Subcutaneous abdominal adipose tissue (tissue), 5 donors: ENCODE data around the gene COPRS.

Source experiments
- H3K27ac ChIP-seq: one replicate; pipeline ENCODE4 v1.7.0; 2013; ENCODE audit warnings: low read depth, mild to moderate bottlenecking, inconsistent platforms, low read length, moderate library complexity
- H3K27me3 ChIP-seq, 5 donors: one replicate each; pipeline ENCODE4 v1.7.0; 2013; ENCODE audit warnings: low read length in 5 of 5, inconsistent platforms in 1 of 5; ENCODE audit not compliant: control insufficient read depth in 5 of 5, insufficient read depth in 4 of 5
- H3K36me3 ChIP-seq, 5 donors: one replicate each; pipeline ENCODE4 v1.7.0; 2013; ENCODE audit warnings: low read length in 5 of 5; ENCODE audit not compliant: control insufficient read depth in 5 of 5, insufficient read depth in 5 of 5
- H3K4me1 ChIP-seq, 5 donors: one replicate each; pipeline ENCODE4 v1.7.0; 2013; ENCODE audit warnings: low read length in 5 of 5, mild to moderate bottlenecking in 3 of 5, moderate library complexity in 1 of 5; ENCODE audit not compliant: control insufficient read depth in 5 of 5, insufficient read depth in 5 of 5
- H3K4me3 ChIP-seq, 5 donors: one replicate each; pipeline ENCODE4 v1.7.0; 2013; ENCODE audit warnings: low read length in 5 of 5, low read depth in 1 of 5
- H3K9ac ChIP-seq, 5 donors: one replicate each; pipeline ENCODE4 v1.7.0; 2013; ENCODE audit warnings: low read length in 5 of 5, mild to moderate bottlenecking in 4 of 5, moderate library complexity in 3 of 5
- H3K9me3 ChIP-seq, 5 donors: one replicate each; pipeline ENCODE4 v1.7.0; 2013; ENCODE audit warnings: low read length in 5 of 5; ENCODE audit not compliant: control insufficient read depth in 5 of 5
- donor health status: healthy.
- donor health status: healthy.
- donor health status: healthy.
- donor health status: healthy.
- donor health status: healthy.

COPRS gene

GRCh38 chr17:31877911-31878702 is 19.1 kb upstream of the COPRS start:
- Histone ChIP-seq H3K36me3 (peaks cover 28 to 89% (median 76%) of the 10 kb centered on the region in 5 donors), H3K4me3 (no peak overlapping the region), H3K9me3 (no peaks in the 10 kb centered on the region), H3K27ac (no peak overlapping the region), H3K27me3 (no peaks in the 10 kb centered on the region), H3K9ac (no peak overlapping the region), H3K4me1 (no peaks in the 10 kb centered on the region)

GRCh38 chr17:31877341-31877740 is 18.3 kb upstream of the COPRS start:
- H3K36me3 ChIP-seq, result peaks cover 28 to 92% (median 78%) of the 10 kb centered on the region in 5 donors
- H3K27me3 ChIP-seq, result no peaks in the 10 kb centered on the region
- no peak overlapping the region for H3K27ac ChIP-seq
- no peak overlapping the region for H3K9ac ChIP-seq
- H3K9me3 ChIP-seq, result no peaks in the 10 kb centered on the region
- H3K4me1 ChIP-seq, result no peaks in the 10 kb centered on the region
- H3K4me3 ChIP-seq, result no peak overlapping the region

GRCh38 chr17:31875081-31875480 is 16.0 kb upstream of the COPRS start:
- H3K36me3 ChIP-seq, result peaks cover 25 to 92% (median 75%) of the 10 kb centered on the region in 5 donors
- no peaks in the 10 kb centered on the region for H3K27me3 ChIP-seq

GRCh38 chr17:31869797-31870568 is 10.9 kb upstream of the COPRS start:
- Histone ChIP-seq H3K4me1 (no peaks in the 10 kb centered on the region), H3K4me3 (no peak overlapping the region), H3K9ac (no peak overlapping the region), H3K9me3 (no peaks in the 10 kb centered on the region), H3K36me3 (peaks cover 24 to 90% (median 69%) of the 10 kb centered on the region in 5 donors), H3K27me3 (no peaks in the 10 kb centered on the region), H3K27ac (no peak overlapping the region)

More at GRCh38 chr17:31875081-31875480, 16.0 kb upstream of the COPRS start:
- no peak overlapping the region for H3K4me3 ChIP-seq
- no peak overlapping the region for H3K27ac ChIP-seq
- H3K9ac ChIP-seq, result no peak overlapping the region
- no peaks in the 10 kb centered on the region for H3K9me3 ChIP-seq
- no peaks in the 10 kb centered on the region for H3K4me1 ChIP-seq

GRCh38 chr17:31869031-31869430 is 10.0 kb upstream of the COPRS start:
- Histone ChIP-seq H3K4me3 (no peak overlapping the region), H3K9ac (no peak overlapping the region), H3K36me3 (peaks cover 25 to 90% (median 73%) of the 10 kb centered on the region in 5 donors), H3K9me3 (no peaks in the 10 kb centered on the region), H3K4me1 (no peaks in the 10 kb centered on the region), H3K27ac (no peak overlapping the region), H3K27me3 (no peaks in the 10 kb centered on the region)

GRCh38 chr17:31859487-31860008 is 504 bp upstream of the COPRS start:
- Histone ChIP-seq H3K9me3 (no peaks in the 10 kb centered on the region), H3K9ac (no peak overlapping the region), H3K4me1 (peaks cover 9 to 24% (median 23%) of the 10 kb centered on the region in 5 donors), H3K4me3 (peak overlapping the region; percentile 54 to 80 (median 64)), H3K27ac (no peak overlapping the region), H3K36me3 (peaks cover 11 to 37% (median 31%) of the 10 kb centered on the region in 5 donors), H3K27me3 (no peaks in the 10 kb centered on the region)

- Histone ChIP-seq H3K9me3 (no peaks in the 10 kb centered on the region), H3K27ac (peak overlapping the region; percentile 70), H3K4me3 (peak overlapping the region; percentile 63 to 88 (median 80)), H3K4me1 (peaks cover 9 to 24% (median 23%) of the 10 kb centered on the region in 5 donors), H3K36me3 (peaks cover 9 to 29% (median 21%) of the 10 kb centered on the region in 5 donors), H3K27me3 (no peaks in the 10 kb centered on the region), H3K9ac (peak overlapping the region; percentile 7 to 85 (median 79))
Observed at GRCh38 chr17:31857920-31858641, 963 bp downstream of the COPRS start.

GRCh38 chr17:31856750-31857149 is 2.3 kb downstream of the COPRS start:
- H3K27me3 ChIP-seq, result no peaks in the 10 kb centered on the region
- H3K9me3 ChIP-seq, result no peaks in the 10 kb centered on the region
- peaks cover 16 to 31% (median 22%) of the 10 kb centered on the region in 5 donors for H3K36me3 ChIP-seq
- no peak overlapping the region for H3K27ac ChIP-seq
- H3K4me1 ChIP-seq, result peaks cover 9 to 24% (median 23%) of the 10 kb centered on the region in 5 donors
- H3K9ac ChIP-seq, result peak overlapping the region in 1 of 5 donors; percentile 56
- H3K4me3 ChIP-seq, result no peak overlapping the region

GRCh38 chr17:31854672-31855071 is 4.4 kb downstream of the COPRS start:
- no peak overlapping the region for H3K4me3 ChIP-seq
- H3K9ac ChIP-seq, result no peak overlapping the region
- H3K9me3 ChIP-seq, result no peaks in the 10 kb centered on the region
- no peak overlapping the region for H3K27ac ChIP-seq
- peaks cover 17 to 33% (median 25%) of the 10 kb centered on the region in 5 donors for H3K36me3 ChIP-seq
- no peaks in the 10 kb centered on the region for H3K27me3 ChIP-seq
- H3K4me1 ChIP-seq, result peaks cover 9 to 24% (median 22%) of the 10 kb centered on the region in 5 donors
